Measurements from ENCODE around the gene CMYA5. TPM values are rescaled to one million over a fixed set of nuclear protein-coding genes. Genes with fewer than 3 reads are reported as not detected.
"Not testable (repeated sequence)": the region's sequence is repeated elsewhere in the genome, so short reads cannot be mapped to it uniquely, and the experiment has no call there.

CMYA5 gene
- total RNA-seq (2014; rRNA removed; shearing (Covaris generic); ENCODE audit: low replicate concordance) = 0.07 TPM in 1 of 2 replicates, not detected in the other

GRCh38 chr5:79689541-79690466, at the start of gene CMYA5:
Gene CMYA5 (plus strand): TSS chr5:79689836. CDS start chr5:79689908, 72 bp downstream.
- Histone ChIP-seq H3K27me3 (no peaks in the 10 kb centered on the region), H3K4me3 (no peak within 1 kb of the TSS), H3K9me3 (no peaks in the 10 kb centered on the region), H3K36me3 (peaks cover 19% of the 10 kb centered on the region)
- no peak for DNase-seq

GRCh38 chr5:79640571-79641055, 49.0 kb upstream of the CMYA5 start:
- Histone ChIP-seq H3K9me3 (no peaks in the 10 kb centered on the region), H3K27me3 (no peaks in the 10 kb centered on the region), H3K4me3 (no peak overlapping the region), H3K36me3 (peaks cover 38% of the 10 kb centered on the region)
- no peak for DNase-seq

GRCh38 chr5:79641414-79641813, 48.2 kb upstream of the CMYA5 start:
- peaks cover 42% of the 10 kb centered on the region for H3K36me3 ChIP-seq
- DNase-seq = no peak

GRCh38 chr5:79642210-79642609, 47.4 kb upstream of the CMYA5 start:
- Histone ChIP-seq H3K4me3 (no peak overlapping the region), H3K27me3 (no peaks in the 10 kb centered on the region), H3K36me3 (peaks cover 45% of the 10 kb centered on the region), H3K9me3 (no peaks in the 10 kb centered on the region)
- no peak for DNase-seq

More at GRCh38 chr5:79641414-79641813, 48.2 kb upstream of the CMYA5 start:
- Histone ChIP-seq H3K4me3 (no peak overlapping the region), H3K27me3 (no peaks in the 10 kb centered on the region), H3K9me3 (no peaks in the 10 kb centered on the region)

- peaks cover 46% of the 10 kb centered on the region for H3K36me3 ChIP-seq
- no peaks in the 10 kb centered on the region for H3K9me3 ChIP-seq
- no peaks in the 10 kb centered on the region for H3K27me3 ChIP-seq
- DNase-seq = no peak
- no peak overlapping the region for H3K4me3 ChIP-seq
Observed at GRCh38 chr5:79653843-79654242, 35.8 kb upstream of the CMYA5 start.

GRCh38 chr5:79663212-79663611, 26.4 kb upstream of the CMYA5 start:
- no peak overlapping the region for H3K4me3 ChIP-seq
- no peaks in the 10 kb centered on the region for H3K27me3 ChIP-seq
- H3K36me3 ChIP-seq = peaks cover 37% of the 10 kb centered on the region
- H3K9me3 ChIP-seq = peaks cover 6% of the 10 kb centered on the region; the same call in 1 of the 2 replicates
- no peak for DNase-seq

GRCh38 chr5:79666758-79667157, 22.9 kb upstream of the CMYA5 start:
- Histone ChIP-seq H3K27me3 (no peaks in the 10 kb centered on the region), H3K4me3 (no peak overlapping the region), H3K9me3 (peaks cover 6% of the 10 kb centered on the region; the same call in 1 of the 2 replicates), H3K36me3 (peaks cover 36% of the 10 kb centered on the region)
- DNase-seq = no peak

GRCh38 chr5:79672392-79672791, 17.2 kb upstream of the CMYA5 start:
- peaks cover 43% of the 10 kb centered on the region for H3K36me3 ChIP-seq
- no peaks in the 10 kb centered on the region for H3K9me3 ChIP-seq
- no peaks in the 10 kb centered on the region for H3K27me3 ChIP-seq
- H3K4me3 ChIP-seq = no peak overlapping the region
- DNase-seq = no peak

GRCh38 chr5:79676354-79676753, 13.3 kb upstream of the CMYA5 start:
- H3K27me3 ChIP-seq, DNase-seq, H3K9me3 ChIP-seq, H3K4me3 ChIP-seq: not testable (repeated sequence)
- peaks cover 31% of the 10 kb centered on the region for H3K36me3 ChIP-seq

- not testable (repeated sequence) for DNase-seq, H3K9me3 ChIP-seq, H3K27me3 ChIP-seq, H3K4me3 ChIP-seq
- peaks cover 38% of the 10 kb centered on the region for H3K36me3 ChIP-seq
Observed at GRCh38 chr5:79682102-79682501, 7.5 kb upstream of the CMYA5 start.

GRCh38 chr5:79684782-79685181, 4.9 kb upstream of the CMYA5 start:
- DNase-seq = no peak
- Histone ChIP-seq H3K9me3 (no peaks in the 10 kb centered on the region), H3K27me3 (no peaks in the 10 kb centered on the region), H3K4me3 (no peak overlapping the region), H3K36me3 (peaks cover 47% of the 10 kb centered on the region)

GRCh38 chr5:79685627-79686026, 4.0 kb upstream of the CMYA5 start:
- Histone ChIP-seq H3K9me3 (no peaks in the 10 kb centered on the region), H3K36me3 (peaks cover 43% of the 10 kb centered on the region), H3K27me3 (no peaks in the 10 kb centered on the region), H3K4me3 (no peak overlapping the region)
- DNase-seq = no peak

- Histone ChIP-seq H3K27me3 (no peaks in the 10 kb centered on the region), H3K4me3 (no peak overlapping the region), H3K9me3 (no peaks in the 10 kb centered on the region), H3K36me3 (peaks cover 35% of the 10 kb centered on the region)
- no peak for DNase-seq
Observed at GRCh38 chr5:79686799-79687198, 2.8 kb upstream of the CMYA5 start.

GRCh38 chr5:79687889-79688288, 1.7 kb upstream of the CMYA5 start:
- Histone ChIP-seq H3K36me3 (peaks cover 24% of the 10 kb centered on the region), H3K9me3 (no peaks in the 10 kb centered on the region), H3K4me3 (no peak overlapping the region), H3K27me3 (no peaks in the 10 kb centered on the region)
- DNase-seq = no peak

- peaks cover 15% of the 10 kb centered on the region for H3K36me3 ChIP-seq
Observed at GRCh38 chr5:79691007-79691406, 1.4 kb downstream of the CMYA5 start.

GRCh38 chr5:79692596-79692995, 3.0 kb downstream of the CMYA5 start:
- Histone ChIP-seq H3K27me3 (no peaks in the 10 kb centered on the region), H3K36me3 (peaks cover 4% of the 10 kb centered on the region), H3K9me3 (no peaks in the 10 kb centered on the region), H3K4me3 (no peak overlapping the region)
- DNase-seq = no peak

More at GRCh38 chr5:79691007-79691406, 1.4 kb downstream of the CMYA5 start:
- Histone ChIP-seq H3K4me3 (no peak overlapping the region), H3K27me3 (no peaks in the 10 kb centered on the region), H3K9me3 (no peaks in the 10 kb centered on the region)
- DNase-seq = no peak

- H3K36me3 ChIP-seq = no peaks in the 10 kb centered on the region
- no peak for DNase-seq
- no peak overlapping the region for H3K4me3 ChIP-seq
- H3K9me3 ChIP-seq = no peaks in the 10 kb centered on the region
- no peaks in the 10 kb centered on the region for H3K27me3 ChIP-seq
Observed at GRCh38 chr5:79694183-79694582, 4.5 kb downstream of the CMYA5 start.

GRCh38 chr5:79694652-79695051, 5.0 kb downstream of the CMYA5 start:
- no peaks in the 10 kb centered on the region for H3K27me3 ChIP-seq
- DNase-seq = no peak

More at GRCh38 chr5:79694652-79695051, 5.0 kb downstream of the CMYA5 start:
- H3K4me3 ChIP-seq = no peak overlapping the region
- H3K9me3 ChIP-seq = no peaks in the 10 kb centered on the region
- no peaks in the 10 kb centered on the region for H3K36me3 ChIP-seq
